NCI-H146 treated with DMSO at 0.1 percent for 48 hours (cell line): Measurements from ENCODE around the gene SELPLG.

ENCODE experiments used
- DNase-seq: peaks from one replicate; lab custom pipeline; 2025; ENCODE audit not compliant: unreplicated experiment; lab: John Stamatoyannopoulos, UW

SELPLG gene

DNA sequence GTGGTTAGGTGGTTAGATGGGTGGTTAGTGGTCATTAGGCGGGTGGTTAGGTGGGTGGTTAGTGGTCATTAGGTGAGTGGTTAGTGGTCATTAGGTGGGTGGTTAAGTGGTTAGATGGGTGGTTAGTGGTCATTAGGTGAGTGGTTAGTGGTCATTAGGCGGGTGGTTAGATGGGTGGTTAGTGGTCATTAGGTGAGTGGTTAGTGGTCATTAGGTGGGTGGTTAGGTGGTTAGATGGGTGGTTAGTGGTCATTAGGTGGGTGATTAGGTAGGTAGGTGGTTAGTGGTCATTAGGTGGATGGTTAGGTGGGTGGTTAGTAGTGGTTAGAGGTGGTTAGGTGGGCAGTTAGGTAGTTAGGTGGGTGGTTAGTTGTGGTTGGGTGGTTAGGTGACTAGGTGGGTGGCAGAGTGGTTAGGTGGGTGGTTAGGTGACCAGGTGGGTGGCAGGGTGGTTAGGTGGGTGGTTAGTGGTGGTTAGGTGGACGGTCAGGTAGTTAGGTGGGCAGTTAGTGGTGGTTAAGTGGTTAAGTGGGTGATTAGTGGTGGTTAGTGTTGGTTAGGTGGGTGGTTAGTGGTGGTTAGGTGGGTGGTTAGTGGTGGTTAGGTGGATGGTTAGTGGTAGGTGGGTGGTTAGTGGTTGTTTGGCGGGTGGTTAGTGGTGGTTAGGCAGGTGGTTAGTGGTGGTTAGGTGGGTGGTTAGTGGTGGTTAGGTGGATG, 27.8 kb downstream of the SELPLG start:
- no peak for DNase-seq

DNA sequence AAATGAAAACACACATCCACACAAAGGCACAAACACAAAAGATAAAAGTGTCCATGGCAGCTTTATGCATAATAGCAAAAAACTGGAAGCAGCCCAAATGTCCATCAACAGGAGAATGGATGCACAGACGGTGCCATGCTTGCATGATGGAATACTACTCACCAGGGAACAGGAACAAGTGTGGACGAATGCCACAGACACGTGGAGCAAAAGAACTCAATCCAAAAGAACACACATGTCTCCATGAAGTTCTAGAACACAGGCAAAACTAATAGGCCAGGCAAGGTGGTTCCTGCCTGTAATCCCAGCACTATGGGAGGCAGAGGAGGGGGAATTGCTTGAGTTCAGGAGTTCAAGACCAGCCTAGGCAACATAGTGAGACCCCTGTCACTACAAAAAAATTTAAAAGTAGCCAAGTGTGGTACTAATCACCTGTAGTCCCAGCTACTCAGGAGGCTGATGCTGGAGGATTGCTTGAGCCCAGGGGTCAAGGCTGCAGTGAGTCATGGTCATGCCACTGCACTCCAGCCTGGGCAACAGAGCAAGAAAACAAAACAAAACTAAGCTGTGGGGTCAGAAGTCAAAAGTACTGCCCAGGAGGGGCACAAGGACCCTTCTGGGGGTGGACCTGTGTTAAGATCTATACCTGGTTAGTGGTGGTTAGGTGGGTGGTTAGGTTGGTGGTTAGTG, 28.5 kb downstream of the SELPLG start:
- DNase-seq = no peak

DNA sequence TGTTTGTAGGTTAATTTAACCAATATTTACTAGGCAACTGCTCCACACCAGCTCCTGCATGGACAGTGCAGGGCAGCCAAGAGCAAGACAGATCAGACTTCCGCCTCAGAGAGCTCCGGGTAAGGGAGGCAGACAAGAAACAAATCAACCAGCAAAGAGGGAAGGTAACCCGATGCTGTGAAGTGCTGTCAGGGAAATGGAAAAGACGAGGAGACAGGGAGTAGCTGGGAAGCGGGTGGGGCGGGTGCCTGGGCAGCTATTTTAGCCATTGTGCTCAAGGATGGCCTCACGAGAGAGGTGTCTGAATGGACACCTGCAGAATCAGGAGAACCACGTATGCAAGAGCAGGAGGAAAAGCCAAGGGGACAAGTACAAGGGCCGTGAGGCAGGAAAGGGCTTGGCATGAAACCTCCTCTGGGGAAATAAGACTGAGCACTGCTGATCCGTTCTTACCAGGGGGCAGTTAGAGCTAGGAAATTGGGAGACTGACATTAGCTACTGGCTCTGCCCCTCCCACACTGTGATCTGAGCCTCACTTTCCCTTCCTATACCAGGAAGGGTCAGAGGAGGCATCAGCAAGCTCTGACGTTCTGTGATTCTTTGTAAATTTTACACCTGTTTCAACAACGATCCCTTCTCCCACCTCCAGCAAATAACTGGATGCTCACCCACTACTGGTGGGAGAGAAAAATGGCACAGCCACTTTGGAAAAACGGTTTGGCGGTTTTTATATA, 29.3 kb downstream of the SELPLG start:
- no peak for DNase-seq

DNA sequence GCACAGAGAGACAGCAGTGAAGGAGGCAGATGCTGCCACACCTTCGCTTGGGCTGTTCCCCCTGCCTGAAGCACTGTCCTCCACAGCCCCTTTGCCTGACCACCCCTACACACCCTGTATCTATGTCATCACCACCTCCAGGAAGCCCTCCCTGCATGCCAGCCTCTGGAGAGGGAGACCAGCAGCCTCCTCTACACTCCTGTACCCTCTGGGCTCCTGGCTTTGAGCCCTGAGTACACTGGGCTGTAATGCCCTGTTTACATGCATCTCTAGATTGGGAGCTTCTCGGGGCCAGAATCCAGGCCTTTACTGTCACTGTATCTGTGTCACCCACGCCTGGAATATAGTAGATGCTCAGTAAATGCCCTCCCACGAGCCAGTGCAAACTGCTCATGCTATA, 30.0 kb downstream of the SELPLG start:
- no peak for DNase-seq

DNA sequence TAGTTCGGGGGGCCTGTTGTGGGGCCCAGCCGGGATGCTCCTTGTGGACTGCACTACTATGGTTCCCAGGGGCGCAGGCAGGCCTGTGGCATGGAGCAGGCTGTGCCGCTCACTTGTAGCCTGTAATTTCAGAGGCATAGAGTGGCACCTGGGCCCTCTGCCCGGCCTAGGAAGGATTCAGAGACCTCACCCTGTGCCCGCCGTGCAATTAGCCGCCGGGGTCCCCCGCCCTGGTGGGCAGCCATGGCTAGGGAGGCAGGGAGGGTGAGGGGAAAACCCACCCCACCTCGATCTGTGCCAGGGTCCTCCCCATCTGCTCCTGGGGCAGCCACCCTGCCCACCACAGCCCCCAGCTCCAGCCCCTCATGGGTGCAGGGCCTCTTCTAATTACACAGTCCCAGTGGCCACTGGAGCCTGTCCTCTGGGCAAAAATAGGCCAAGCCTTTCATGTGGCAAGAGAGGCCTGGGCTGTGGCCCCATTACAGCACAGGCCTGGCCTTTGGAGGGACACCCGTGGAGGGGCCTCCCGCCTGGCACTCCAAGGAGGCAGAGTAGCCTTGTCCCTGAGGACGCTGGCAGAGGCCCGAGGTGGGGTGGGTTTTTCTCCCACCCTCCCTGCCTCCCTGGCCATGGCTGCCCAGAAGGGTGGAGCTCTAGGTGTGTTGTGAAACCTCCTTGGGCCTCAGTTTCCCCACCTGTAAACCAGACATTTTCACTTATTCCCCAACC, 30.6 kb downstream of the SELPLG start:
- DNase-seq = no peak

DNA sequence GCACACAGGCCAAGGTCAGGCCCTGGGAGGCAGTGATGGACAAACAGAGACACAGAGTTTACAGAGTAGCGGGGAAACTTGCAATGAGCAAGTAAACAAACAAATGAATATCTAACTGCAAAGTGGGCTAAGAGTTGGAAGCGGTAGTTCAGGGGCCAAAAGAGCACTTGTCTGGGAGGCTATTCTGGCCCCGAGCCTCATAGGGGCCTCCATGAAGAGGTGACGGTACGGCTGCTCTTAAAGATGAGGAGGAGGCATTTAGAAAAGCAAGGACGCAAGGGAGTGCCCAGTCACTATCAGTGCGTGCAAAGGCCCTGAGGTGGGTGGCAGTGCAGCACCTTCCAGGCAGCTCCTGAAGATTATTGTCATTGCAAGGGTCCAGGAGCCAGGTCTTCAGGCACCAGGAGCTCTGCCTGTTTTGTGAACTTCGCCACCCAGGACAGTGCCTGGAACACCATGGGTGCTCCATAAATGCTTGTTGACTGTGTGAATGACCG, 31.4 kb downstream of the SELPLG start:
- no peak for DNase-seq

DNA sequence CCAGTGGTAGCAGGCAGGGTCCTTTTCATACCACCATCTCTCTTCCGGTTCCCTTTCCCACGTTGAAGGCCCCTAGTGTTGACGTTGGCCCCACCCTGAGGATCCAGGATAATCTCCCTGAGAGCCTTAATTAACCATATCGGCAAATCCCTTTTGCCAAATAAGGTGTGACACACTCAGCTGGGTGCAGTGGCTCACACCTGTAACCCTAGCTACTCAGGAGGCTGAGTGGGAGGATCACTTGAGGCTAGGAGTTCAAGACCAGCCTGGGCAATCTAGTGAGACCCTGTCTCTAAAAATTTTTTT, 33.0 kb downstream of the SELPLG start:
- no peak for DNase-seq

DNA sequence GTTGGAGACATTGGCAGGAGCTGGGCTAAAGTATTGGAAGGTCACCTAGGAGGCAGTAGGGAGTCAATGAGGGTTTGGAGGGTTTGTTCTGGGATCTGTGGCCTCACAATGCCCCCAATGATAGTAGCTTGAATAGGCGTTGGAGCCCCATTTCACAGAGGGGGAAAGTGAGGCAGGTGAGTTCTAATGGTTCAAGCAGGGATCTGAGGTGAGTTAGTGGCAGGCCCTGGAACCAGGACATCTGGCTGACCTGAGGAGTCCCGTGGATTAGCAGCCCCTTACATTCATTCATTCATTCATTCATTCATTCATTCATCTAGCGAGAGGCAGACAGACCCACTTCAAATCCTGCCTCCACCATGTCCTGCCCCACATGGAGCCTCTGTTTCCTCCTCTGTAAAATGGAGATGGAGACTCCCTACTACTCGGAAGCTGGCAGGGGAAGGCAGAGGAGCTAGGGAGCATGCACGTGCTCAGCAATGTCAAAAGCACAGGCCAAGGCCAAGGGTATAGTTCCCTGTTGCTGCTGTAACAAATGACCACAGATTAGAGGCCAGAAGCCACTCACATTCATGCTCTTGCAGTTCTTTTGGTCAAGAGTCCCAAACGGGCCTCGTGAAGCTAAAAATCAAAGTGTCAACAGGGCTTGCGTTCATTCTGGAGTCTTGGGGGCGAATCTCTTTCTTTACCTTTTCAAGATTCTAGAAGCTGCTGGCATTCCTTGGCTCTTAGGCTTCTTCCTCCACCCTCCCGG, 33.6 kb downstream of the SELPLG start:
- no peak for DNase-seq

DNA sequence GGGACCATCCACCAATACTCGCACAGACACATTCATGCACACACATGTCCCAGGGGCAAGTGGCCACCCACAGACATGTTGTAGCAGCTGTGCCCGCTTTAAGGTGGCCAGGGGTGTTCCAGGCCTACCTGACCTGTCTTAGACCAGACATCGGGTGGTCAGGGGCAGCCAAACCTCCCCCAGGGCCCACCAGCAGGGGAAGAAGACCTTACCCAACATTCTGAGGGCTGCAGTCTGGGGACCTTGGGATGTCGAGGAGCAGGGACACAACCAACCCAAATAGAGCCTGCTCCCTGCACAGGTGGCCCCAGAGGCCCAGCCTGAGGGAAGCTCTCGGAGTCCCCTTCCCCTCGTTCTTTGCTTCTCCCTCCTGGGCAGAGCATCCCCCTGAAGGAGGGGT, 34.2 kb downstream of the SELPLG start:
- DNase-seq = no peak

DNA sequence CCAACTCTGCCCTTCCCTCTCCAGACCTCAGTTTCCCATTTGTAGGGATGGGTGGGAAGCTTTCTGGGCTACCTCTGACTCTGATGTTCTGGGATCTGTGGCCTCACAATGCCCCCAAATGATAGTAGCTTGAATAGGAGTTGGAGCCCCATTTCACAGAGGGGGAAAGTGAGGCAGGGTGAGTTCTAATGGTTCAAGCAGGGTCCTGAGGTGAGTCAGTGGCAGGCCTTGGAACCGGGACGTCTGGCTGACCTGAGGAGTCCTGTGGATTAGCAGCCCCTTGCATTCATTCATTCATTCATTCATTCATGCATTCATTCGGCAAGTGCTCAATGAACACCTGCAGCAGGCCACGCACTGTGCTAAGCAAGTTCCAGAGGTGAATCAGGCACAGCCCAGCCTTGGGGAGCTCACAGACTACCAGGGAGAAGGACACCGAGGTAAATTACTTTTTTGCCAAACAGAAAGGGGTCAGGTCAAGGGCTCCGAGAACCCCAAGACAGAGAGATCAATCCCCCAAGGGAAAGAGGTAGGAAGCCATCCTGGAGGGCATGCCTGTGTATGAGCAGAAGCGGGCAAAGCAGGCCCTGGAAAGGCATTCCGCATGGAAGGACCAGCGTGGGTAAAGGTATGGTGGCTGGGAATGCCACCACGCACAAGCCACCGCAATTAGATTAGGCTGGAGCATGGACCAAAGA, 35.0 kb downstream of the SELPLG start:
- DNase-seq = no peak

DNA sequence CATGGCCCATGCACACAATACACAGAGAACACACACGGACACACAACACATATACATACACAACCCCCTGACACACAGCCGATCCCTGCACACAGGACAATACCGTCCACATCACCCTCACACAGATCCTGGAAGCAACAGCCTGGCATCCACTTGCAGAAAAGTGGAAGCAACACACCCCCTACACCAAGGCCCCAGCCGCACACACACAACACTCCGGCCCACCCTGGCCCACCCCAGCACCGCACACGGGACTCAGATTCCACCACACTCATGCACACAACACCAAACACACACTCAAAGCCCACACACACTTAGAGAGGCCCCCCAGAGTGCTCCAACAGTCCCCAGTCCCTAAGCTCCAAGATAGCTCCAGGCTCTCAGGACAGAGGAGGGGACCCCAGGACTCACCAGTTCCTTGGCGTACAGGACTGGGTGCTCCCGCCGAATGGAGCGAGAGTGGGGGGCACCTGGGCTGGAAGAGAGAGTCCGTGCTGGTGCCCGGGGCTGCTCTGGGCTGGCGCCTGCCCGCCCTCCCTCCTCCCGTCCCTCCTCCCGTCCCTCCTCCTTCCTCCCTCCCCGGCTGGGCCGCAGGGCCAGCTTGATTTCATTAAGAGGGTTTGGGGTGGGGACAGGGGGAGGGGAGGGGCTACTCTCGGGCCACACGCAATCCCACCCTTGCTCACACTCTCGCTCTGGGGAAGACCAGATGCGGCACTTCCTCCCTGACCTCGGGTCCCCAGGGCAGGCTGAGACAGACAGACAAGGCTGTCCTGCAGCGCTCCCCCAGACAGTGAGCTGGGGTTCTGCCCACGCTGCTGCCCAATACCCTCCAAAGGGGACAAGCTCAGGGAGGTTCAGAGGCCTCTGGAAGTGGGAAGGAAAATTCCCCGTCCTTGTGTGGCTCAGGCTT, 35.9 kb downstream of the SELPLG start, which contains the start of gene TMEM119:
TSS of gene TMEM119 (minus strand) at position 526 of the 913 bp plus-strand sequence. CDS start 5,701 bp downstream, outside the sequence.
- DNase-seq = no peak

DNA sequence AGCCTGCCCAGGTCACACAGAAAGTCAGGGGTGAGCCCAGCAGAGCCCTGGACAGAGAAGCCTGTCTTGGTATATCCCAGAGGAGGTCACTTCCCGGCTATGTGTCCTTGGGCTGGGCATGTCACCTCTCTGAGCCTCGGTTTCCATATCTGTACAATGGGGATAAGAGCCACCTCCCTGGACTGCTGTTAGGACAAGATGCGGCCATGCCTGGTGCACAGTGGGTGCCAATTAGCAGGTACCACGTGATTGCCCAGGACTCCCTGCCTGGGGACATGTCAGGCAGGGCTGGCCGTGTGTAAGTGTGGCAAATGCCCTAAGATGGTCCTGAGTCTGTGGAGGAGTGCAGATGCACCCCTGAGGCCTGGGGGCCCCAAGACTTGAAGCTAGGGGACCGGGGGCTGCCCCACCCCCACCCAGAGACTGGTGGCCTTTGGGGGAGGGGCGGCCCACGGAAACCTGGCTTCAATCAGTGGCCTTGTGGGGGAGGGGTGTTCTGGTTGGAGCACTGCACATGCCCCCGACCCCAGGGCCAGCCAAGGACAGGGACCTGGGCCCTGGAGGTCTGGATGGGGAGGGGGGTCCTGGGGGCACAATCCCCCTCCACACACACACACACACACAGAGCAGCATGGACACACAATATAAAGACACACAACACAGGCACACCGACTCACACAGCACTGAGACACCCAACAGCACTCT, 36.7 kb downstream of the SELPLG start:
- no peak for DNase-seq

DNA sequence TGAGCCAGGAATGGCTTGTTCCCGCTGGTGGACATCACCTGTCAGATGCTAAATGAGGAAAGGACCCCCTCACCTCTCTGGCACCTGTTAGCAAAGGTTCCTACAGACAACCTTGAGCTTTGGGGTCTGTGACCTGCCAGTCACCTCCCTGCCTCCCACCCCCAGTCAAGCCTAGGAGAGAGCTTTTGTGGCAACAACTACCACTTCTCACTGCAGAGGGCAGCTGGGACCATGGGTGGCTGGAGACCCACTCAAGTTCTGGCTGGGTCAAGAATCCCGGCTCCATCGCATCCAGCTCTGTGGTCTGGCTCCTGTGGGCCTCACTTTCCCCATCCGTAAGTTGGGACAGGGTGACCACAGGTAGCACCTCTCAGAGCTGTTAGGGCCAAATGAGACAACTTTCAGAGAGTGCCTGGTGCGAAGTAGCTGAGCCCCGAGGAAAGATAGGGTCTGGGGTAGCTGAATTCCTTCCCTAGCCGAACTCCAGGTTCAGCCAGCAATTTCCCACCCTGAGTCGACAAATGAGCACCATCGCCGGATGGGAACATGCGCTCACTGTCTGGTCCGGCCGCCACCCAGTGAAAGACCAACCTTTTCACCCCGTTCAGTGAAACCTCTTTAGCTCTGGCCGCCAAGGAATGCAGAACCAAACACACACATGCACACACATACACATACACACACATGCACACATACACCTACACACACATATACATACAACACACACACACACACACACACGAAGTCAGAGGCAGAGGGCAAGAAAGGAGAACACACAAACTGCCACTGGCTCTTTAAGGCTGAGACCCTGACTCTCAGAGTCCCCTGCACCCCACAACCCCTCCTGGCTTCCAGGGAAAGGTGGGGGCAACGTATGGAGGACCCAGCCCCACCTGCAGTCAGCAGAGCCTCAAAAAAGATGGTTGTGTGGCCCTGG, 37.7 kb downstream of the SELPLG start:
- DNase-seq = no peak

DNA sequence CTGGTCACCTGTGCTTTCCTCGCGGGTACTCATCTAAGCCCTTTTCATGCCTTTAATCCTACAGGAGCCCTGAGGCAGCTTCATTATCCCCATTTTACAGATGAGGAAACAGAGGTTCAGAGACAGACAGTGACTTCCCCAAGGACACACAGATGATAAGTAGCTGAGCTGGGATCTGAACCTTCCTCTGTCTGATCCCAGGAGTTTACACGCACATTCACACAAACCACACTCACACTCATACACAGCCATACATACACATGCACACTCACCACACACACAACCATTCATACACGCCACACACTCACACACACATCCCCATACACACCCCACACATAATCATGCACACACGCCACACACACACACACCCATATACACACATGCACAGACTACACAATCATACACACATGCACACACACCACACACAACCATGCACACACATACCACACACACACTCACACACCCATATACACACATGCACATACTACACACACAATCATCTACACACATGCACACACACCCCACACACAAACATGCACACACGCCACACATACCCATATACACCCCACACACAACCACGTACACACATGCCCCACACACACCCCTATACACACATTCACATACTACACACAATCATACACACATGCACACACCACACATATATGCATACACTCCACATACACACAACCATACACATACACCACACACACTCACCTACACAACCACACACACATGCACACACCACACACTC, 38.6 kb downstream of the SELPLG start:
- DNase-seq = no peak

DNA sequence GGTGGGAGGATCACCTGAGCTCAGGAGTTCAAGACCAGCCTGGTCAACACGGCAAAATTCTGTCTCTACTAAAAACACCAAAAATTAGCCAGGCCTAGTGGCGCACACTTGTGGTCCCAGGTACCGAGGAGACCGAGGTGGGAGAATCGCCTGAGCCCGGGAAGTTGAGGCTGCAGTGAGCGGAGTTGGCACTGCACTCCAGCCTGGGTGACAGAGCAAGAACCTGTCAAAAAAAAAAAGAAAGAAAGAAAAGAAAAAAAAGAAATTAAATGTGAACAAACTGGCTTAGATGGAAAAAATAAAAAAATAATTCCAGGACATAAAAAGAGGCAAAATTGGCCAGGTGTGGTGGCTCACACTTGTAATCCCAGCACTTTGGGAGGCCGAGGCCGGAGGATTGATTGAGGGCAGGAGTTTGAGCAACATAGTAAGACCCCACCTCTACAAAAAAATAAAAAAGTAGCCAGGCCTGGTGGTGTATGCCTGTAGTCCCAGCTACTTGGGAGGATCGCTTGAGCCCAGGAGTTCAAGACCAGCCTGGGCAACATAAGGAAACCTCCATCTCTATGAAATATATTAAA, 39.3 kb downstream of the SELPLG start:
- DNase-seq = no peak
